22Rv1 (cell line): ENCODE data around the gene MSMB.
"Not testable (repeated sequence)": the region's sequence is repeated elsewhere in the genome, so short reads cannot be mapped to it uniquely, and the experiment has no call there.

Source experiments
- ZFX ChIP-seq: fragments of 450-650 bp; IDR thresholded peaks from 2 replicates; pipeline ENCODE4 v1.6.1; 2017; ENCODE audit warnings: antibody characterized with exemption, borderline replicate concordance
- TF ChIP-seq, protein P1 (sequence below): fragments of 450-650 bp; IDR thresholded peaks from 2 replicates; pipeline ENCODE4 v1.5.1; 2017; ENCODE audit warnings: mild to moderate bottlenecking

DNA sequence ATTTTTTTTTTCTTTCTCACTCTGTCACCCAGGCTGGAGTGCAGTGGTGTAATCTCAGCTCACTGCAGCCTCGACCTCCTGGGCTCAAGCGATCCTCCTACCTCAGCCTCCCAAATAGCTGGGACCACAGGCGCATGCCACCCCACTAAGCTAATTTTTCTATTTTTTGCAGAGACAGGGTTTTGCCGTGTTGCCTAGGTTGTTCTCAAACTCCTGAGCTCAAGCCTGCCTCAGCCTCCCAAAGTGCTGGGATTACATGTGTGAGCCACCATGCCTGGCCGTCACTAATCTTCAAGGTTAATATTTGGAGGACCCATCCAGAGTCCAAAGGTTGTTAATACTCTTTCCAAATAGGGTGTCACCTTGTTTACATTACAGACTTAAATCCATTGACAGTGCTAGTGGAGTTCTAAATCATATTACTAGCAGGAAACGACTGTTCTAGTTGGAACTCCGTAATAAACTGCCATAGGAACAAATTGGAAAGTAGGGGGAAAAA lies 43.8 kb downstream of the MSMB start:
- TF ChIP-seq, protein P1, sequence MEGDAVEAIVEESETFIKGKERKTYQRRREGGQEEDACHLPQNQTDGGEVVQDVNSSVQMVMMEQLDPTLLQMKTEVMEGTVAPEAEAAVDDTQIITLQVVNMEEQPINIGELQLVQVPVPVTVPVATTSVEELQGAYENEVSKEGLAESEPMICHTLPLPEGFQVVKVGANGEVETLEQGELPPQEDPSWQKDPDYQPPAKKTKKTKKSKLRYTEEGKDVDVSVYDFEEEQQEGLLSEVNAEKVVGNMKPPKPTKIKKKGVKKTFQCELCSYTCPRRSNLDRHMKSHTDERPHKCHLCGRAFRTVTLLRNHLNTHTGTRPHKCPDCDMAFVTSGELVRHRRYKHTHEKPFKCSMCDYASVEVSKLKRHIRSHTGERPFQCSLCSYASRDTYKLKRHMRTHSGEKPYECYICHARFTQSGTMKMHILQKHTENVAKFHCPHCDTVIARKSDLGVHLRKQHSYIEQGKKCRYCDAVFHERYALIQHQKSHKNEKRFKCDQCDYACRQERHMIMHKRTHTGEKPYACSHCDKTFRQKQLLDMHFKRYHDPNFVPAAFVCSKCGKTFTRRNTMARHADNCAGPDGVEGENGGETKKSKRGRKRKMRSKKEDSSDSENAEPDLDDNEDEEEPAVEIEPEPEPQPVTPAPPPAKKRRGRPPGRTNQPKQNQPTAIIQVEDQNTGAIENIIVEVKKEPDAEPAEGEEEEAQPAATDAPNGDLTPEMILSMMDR = not testable (repeated sequence)
- not testable (repeated sequence) for TF ChIP-seq ZFX
